Stimulated activated naive CD8-positive, alpha-beta T cell treated with anti-CD3 and anti-CD28 coated beads, Interleukin-15, Interleukin-2, amounts not matched to agents 100 ng/mL and 50 ng/mL, for 24 hours (primary cell): ENCODE results near the gene PTPRK.

Source experiments
- H3K27ac Mint-ChIP-seq: one replicate; pipeline ENCODE4 v1.8.0; 2021; ENCODE audit warnings: mild to moderate bottlenecking, mixed read lengths
- H3K27me3 Mint-ChIP-seq: one replicate; pipeline ENCODE4 v1.8.0; 2021; ENCODE audit warnings: mixed read lengths
- H3K36me3 Mint-ChIP-seq: one replicate; pipeline ENCODE4 v1.8.0; 2021; ENCODE audit warnings: low read depth, mixed read lengths
- H3K4me1 Mint-ChIP-seq: one replicate; pipeline ENCODE4 v1.8.0; 2021; ENCODE audit warnings: low read depth, mixed read lengths
- H3K4me3 Mint-ChIP-seq: one replicate; pipeline ENCODE4 v1.8.0; 2021; ENCODE audit warnings: mild to moderate bottlenecking, mixed read lengths
- H3K9me3 Mint-ChIP-seq: one replicate; pipeline ENCODE4 v1.8.0; 2021; ENCODE audit warnings: mixed read lengths

PTPRK gene

GRCh38 chr6:128172081-128172480 lies 348.3 kb downstream of the PTPRK start:
- Mint-ChIP-seq H3K9me3 (no peaks in the 10 kb centered on the region), H3K27me3 (no peaks in the 10 kb centered on the region), H3K4me1 (no peaks in the 10 kb centered on the region), H3K4me3 (no peak overlapping the region), H3K27ac (no peak overlapping the region), H3K36me3 (no peaks in the 10 kb centered on the region)

- Mint-ChIP-seq H3K9me3 (no peaks in the 10 kb centered on the region), H3K36me3 (no peaks in the 10 kb centered on the region), H3K4me3 (no peak overlapping the region), H3K27ac (no peak overlapping the region), H3K27me3 (no peaks in the 10 kb centered on the region), H3K4me1 (no peaks in the 10 kb centered on the region)
Observed at GRCh38 chr6:128171182-128171581, 349.2 kb downstream of the PTPRK start.

GRCh38 chr6:128168244-128168643 lies 352.2 kb downstream of the PTPRK start:
- H3K36me3 Mint-ChIP-seq = no peaks in the 10 kb centered on the region

GRCh38 chr6:128167552-128167951 lies 352.8 kb downstream of the PTPRK start:
- Mint-ChIP-seq H3K4me1 (no peaks in the 10 kb centered on the region), H3K9me3 (no peaks in the 10 kb centered on the region), H3K27me3 (no peaks in the 10 kb centered on the region), H3K27ac (no peak overlapping the region), H3K36me3 (no peaks in the 10 kb centered on the region), H3K4me3 (no peak overlapping the region)

More at GRCh38 chr6:128168244-128168643, 352.2 kb downstream of the PTPRK start:
- no peak overlapping the region for H3K27ac Mint-ChIP-seq
- no peak overlapping the region for H3K4me3 Mint-ChIP-seq
- H3K27me3 Mint-ChIP-seq = no peaks in the 10 kb centered on the region
- H3K4me1 Mint-ChIP-seq = no peaks in the 10 kb centered on the region
- H3K9me3 Mint-ChIP-seq = no peaks in the 10 kb centered on the region

- no peak overlapping the region for H3K27ac Mint-ChIP-seq
- H3K36me3 Mint-ChIP-seq = no peaks in the 10 kb centered on the region
- no peaks in the 10 kb centered on the region for H3K27me3 Mint-ChIP-seq
- no peak overlapping the region for H3K4me3 Mint-ChIP-seq
- no peaks in the 10 kb centered on the region for H3K9me3 Mint-ChIP-seq
- no peaks in the 10 kb centered on the region for H3K4me1 Mint-ChIP-seq
Observed at GRCh38 chr6:128164254-128164653, 356.1 kb downstream of the PTPRK start.

- Mint-ChIP-seq H3K4me3 (no peak overlapping the region), H3K27me3 (no peaks in the 10 kb centered on the region), H3K27ac (no peak overlapping the region), H3K9me3 (no peaks in the 10 kb centered on the region), H3K36me3 (no peaks in the 10 kb centered on the region), H3K4me1 (peaks cover 11% of the 10 kb centered on the region)
Observed at GRCh38 chr6:128162423-128162822, 358.0 kb downstream of the PTPRK start.

GRCh38 chr6:128161839-128162238 lies 358.6 kb downstream of the PTPRK start:
- peaks cover 14% of the 10 kb centered on the region for H3K4me1 Mint-ChIP-seq
- no peaks in the 10 kb centered on the region for H3K27me3 Mint-ChIP-seq
- no peaks in the 10 kb centered on the region for H3K9me3 Mint-ChIP-seq
- H3K4me3 Mint-ChIP-seq = no peak overlapping the region
- H3K36me3 Mint-ChIP-seq = no peaks in the 10 kb centered on the region
- no peak overlapping the region for H3K27ac Mint-ChIP-seq

- H3K4me3 Mint-ChIP-seq = no peak overlapping the region
- H3K9me3 Mint-ChIP-seq = no peaks in the 10 kb centered on the region
- no peaks in the 10 kb centered on the region for H3K27me3 Mint-ChIP-seq
- peaks cover 15% of the 10 kb centered on the region for H3K4me1 Mint-ChIP-seq
- no peaks in the 10 kb centered on the region for H3K36me3 Mint-ChIP-seq
- no peak overlapping the region for H3K27ac Mint-ChIP-seq
Observed at GRCh38 chr6:128161263-128161662, 359.1 kb downstream of the PTPRK start.

GRCh38 chr6:128158496-128158895 lies 361.9 kb downstream of the PTPRK start:
- no peaks in the 10 kb centered on the region for H3K27me3 Mint-ChIP-seq
- H3K27ac Mint-ChIP-seq = no peak overlapping the region
- H3K4me1 Mint-ChIP-seq = peaks cover 15% of the 10 kb centered on the region
- H3K4me3 Mint-ChIP-seq = no peak overlapping the region
- no peaks in the 10 kb centered on the region for H3K36me3 Mint-ChIP-seq
- H3K9me3 Mint-ChIP-seq = no peaks in the 10 kb centered on the region

- Mint-ChIP-seq H3K9me3 (no peaks in the 10 kb centered on the region), H3K4me3 (no peak overlapping the region), H3K27me3 (no peaks in the 10 kb centered on the region), H3K36me3 (no peaks in the 10 kb centered on the region), H3K27ac (no peak overlapping the region), H3K4me1 (peaks cover 15% of the 10 kb centered on the region)
Observed at GRCh38 chr6:128156321-128157111, 363.9 kb downstream of the PTPRK start.

- Mint-ChIP-seq H3K36me3 (no peaks in the 10 kb centered on the region), H3K4me1 (peaks cover 15% of the 10 kb centered on the region), H3K9me3 (no peaks in the 10 kb centered on the region), H3K27me3 (no peaks in the 10 kb centered on the region), H3K27ac (no peak overlapping the region), H3K4me3 (no peak overlapping the region)
Observed at GRCh38 chr6:128155826-128156225, 364.6 kb downstream of the PTPRK start.

- Mint-ChIP-seq H3K9me3 (no peaks in the 10 kb centered on the region), H3K36me3 (no peaks in the 10 kb centered on the region), H3K4me1 (peaks cover 4% of the 10 kb centered on the region), H3K27ac (no peak overlapping the region), H3K27me3 (no peaks in the 10 kb centered on the region), H3K4me3 (no peak overlapping the region)
Observed at GRCh38 chr6:128152551-128152950, 367.8 kb downstream of the PTPRK start.

- H3K36me3 Mint-ChIP-seq = no peaks in the 10 kb centered on the region
- no peaks in the 10 kb centered on the region for H3K9me3 Mint-ChIP-seq
- no peak overlapping the region for H3K4me3 Mint-ChIP-seq
- no peaks in the 10 kb centered on the region for H3K4me1 Mint-ChIP-seq
- no peak overlapping the region for H3K27ac Mint-ChIP-seq
- H3K27me3 Mint-ChIP-seq = no peaks in the 10 kb centered on the region
Observed at GRCh38 chr6:128150376-128150775, 370.0 kb downstream of the PTPRK start.

GRCh38 chr6:128149796-128150195 lies 370.6 kb downstream of the PTPRK start:
- H3K4me3 Mint-ChIP-seq = no peak overlapping the region

GRCh38 chr6:128144320-128144719 lies 376.1 kb downstream of the PTPRK start:
- H3K27me3 Mint-ChIP-seq = no peaks in the 10 kb centered on the region
- H3K27ac Mint-ChIP-seq = no peak overlapping the region
- H3K36me3 Mint-ChIP-seq = no peaks in the 10 kb centered on the region
- peaks cover 5% of the 10 kb centered on the region for H3K4me1 Mint-ChIP-seq
- no peak overlapping the region for H3K4me3 Mint-ChIP-seq
- no peaks in the 10 kb centered on the region for H3K9me3 Mint-ChIP-seq

More at GRCh38 chr6:128149796-128150195, 370.6 kb downstream of the PTPRK start:
- no peaks in the 10 kb centered on the region for H3K36me3 Mint-ChIP-seq
- H3K9me3 Mint-ChIP-seq = no peaks in the 10 kb centered on the region
- no peak overlapping the region for H3K27ac Mint-ChIP-seq
- H3K27me3 Mint-ChIP-seq = no peaks in the 10 kb centered on the region
- no peaks in the 10 kb centered on the region for H3K4me1 Mint-ChIP-seq

- Mint-ChIP-seq H3K27ac (no peak overlapping the region), H3K27me3 (no peaks in the 10 kb centered on the region), H3K9me3 (no peaks in the 10 kb centered on the region), H3K4me3 (no peak overlapping the region), H3K4me1 (peaks cover 5% of the 10 kb centered on the region), H3K36me3 (no peaks in the 10 kb centered on the region)
Observed at GRCh38 chr6:128141932-128142331, 378.5 kb downstream of the PTPRK start.
